Upper lobe of left lung (tissue), 4 donors: ENCODE data around the gene TMEM154.

Source experiments
- CTCF ChIP-seq, 6 experiments: fragments of 450-650 bp in 4 of 6; fragments of 200-600 bp in 2 of 6; sonication (generic) in 2 of 6; IDR thresholded peaks; one replicate each; pipeline ENCODE4 v1.5.1; 2016 to 2019; ENCODE audit warnings: antibody characterized with exemption in 6 of 6
- POLR2A ChIP-seq, 4 donors: fragments of 450-650 bp; IDR thresholded peaks; one replicate each; pipeline ENCODE4 v1.5.1; 2016 to 2017; ENCODE audit warnings: antibody characterized with exemption in 4 of 4, mild to moderate bottlenecking in 2 of 4
- POLR2AphosphoS5 ChIP-seq, 2 donors: sonication (generic); formaldehyde crosslinking; IDR thresholded peaks; one replicate each; pipeline ENCODE4 v1.5.1; 2017; ENCODE audit warnings: antibody characterized with exemption in 2 of 2

DNA sequence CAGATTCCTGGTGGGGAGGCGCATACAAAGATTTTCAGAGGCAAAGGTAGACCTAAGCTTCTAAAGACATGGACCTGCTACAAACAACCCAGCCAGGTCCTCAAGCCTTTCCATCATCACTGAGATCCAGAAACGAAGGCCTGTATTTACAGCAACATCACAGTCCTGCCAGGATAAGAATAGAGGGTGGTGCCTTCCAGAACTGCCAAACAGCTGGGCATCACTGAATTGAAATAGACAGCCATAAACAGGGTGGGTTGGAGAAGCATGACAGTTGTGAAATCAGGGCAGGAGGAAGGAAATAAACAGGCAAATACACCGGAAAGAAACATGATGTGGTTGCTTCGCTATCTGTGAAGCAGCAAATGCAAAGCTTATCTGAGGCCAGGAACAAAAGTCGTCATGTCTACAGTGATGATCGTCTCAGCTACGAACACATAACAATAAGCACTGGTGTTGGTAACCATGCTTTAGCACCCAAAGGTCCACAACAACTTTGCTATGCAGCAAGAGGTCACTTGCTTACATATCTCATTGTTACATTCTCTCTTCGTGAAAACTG lies 6.7 kb upstream of the TMEM154 start:
- no peak for TF ChIP-seq CTCF (IDR thresholded peaks at IDR 0.05)
- no peak for TF ChIP-seq POLR2AphosphoS5 (IDR thresholded peaks at IDR 0.05)
- TF ChIP-seq POLR2A (IDR thresholded peaks at IDR 0.05): no peak
